A549 (cell line): ENCODE results near the gene ADGRD1. TPM values are rescaled to one million over a fixed set of nuclear protein-coding genes. Genes with fewer than 3 reads are reported as not detected.

Experiments used
- ATAC-seq, 2 experiments: fragments of 200-7000 bp in 1 of 2; fragments of >200 bp in 1 of 2; cut with Nextera tagmentation in 1 of 2; cut with Tn5 transposase in 1 of 2; 3 replicates each; pipeline versions ENCODE4 v1.8.0 to v1.9.1; 2018 to 2020; ENCODE audit warnings: mild to moderate bottlenecking in 1 of 2, moderate library complexity in 1 of 2
- CTCF ChIA-PET: fragments of 300-600 bp; sonication (Branson Sonifier 250); formaldehyde crosslinking; extraction: SDS; loops from one replicate; lab custom pipeline; 2021; ENCODE audit warnings: antibody characterized with exemption, inconsistent platforms; lab: Yijun Ruan, JAX
- POLR2A ChIA-PET: fragments of 350-600 bp; formaldehyde crosslinking; extraction: SDS; loops from one replicate; lab custom pipeline; 2021; ENCODE audit warnings: antibody characterized with exemption, inconsistent platforms; lab: Yijun Ruan, JAX
- DNase-seq, 2 experiments: peaks; one replicate each; pipeline versions ENCODE4 v3.0.0 to v3.0.0-alpha.2; 2011 to 2016; ENCODE audit warnings: low read depth in 1 of 2, low spot score in 1 of 2
- FAIRE-seq: peaks from 2 replicates; lab custom pipeline; 2011; peaks lifted over from hg19 to GRCh38; lab: Jason Lieb, UNC
- H3K27ac ChIP-seq, 2 experiments: fragments of >200 bp; sonication (Bioruptor Twin); formaldehyde crosslinking; 3 replicates each; pipeline ENCODE4 v1.5.1; 2016 to 2017
- H3K4me1 ChIP-seq: fragments of >200 bp; sonication (Bioruptor Twin); formaldehyde crosslinking; 3 replicates; pipeline ENCODE4 v1.6.1; 2016
- H3K4me2 ChIP-seq: fragments of >200 bp; sonication (Bioruptor Twin); formaldehyde crosslinking; 3 replicates; pipeline ENCODE4 v1.6.1; 2016
- H3K4me3 ChIP-seq: fragments of >200 bp; sonication (Bioruptor Twin); formaldehyde crosslinking; 3 replicates; pipeline ENCODE4 v1.5.1; 2016
- H3K9me3 ChIP-seq: fragments of >200 bp; sonication (Bioruptor Twin); formaldehyde crosslinking; 3 replicates; pipeline ENCODE4 v1.6.1; 2016
- CBX8 ChIP-seq: fragments of 200-600 bp; sonication (generic); IDR thresholded peaks from 2 replicates; pipeline ENCODE4 v1.6.1; 2016
- CHD2 ChIP-seq: fragments of 150-350 bp; IDR thresholded peaks from 2 replicates; pipeline ENCODE4 v1.6.1; 2014; ENCODE audit warnings: low read length; ENCODE audit not compliant: partially characterized antibody
- EHF ChIP-seq: fragments of 250-450 bp; sonication (Bioruptor Pico); IDR thresholded peaks from 2 replicates; pipeline ENCODE4 v1.5.0; 2020; ENCODE audit warnings: mild to moderate bottlenecking
- EHMT2 ChIP-seq: fragments of 200-600 bp; sonication (generic); IDR thresholded peaks from 2 replicates; pipeline ENCODE4 v1.6.1; 2016; ENCODE audit warnings: antibody characterized with exemption, low read depth, mild to moderate bottlenecking, moderate library complexity
- FOSL2 ChIP-seq, 2 experiments: fragments of 450-650 bp in 1 of 2; fragments of >200 bp in 1 of 2; sonication (Bioruptor Twin) in 1 of 2; formaldehyde crosslinking; IDR thresholded peaks; 2 replicates each; pipeline versions ENCODE4 v1.5.0 to v1.6.1; 2016 to 2020; ENCODE audit warnings: mild to moderate bottlenecking in 1 of 2, moderate library complexity in 1 of 2
- FOXS1 ChIP-seq: fragments of 250-450 bp; sonication (Bioruptor Pico); IDR thresholded peaks from 2 replicates; pipeline ENCODE4 v1.5.0; 2020; ENCODE audit warnings: mild to moderate bottlenecking, moderate library complexity
- HDAC2 ChIP-seq: fragments of 200-600 bp; sonication (generic); IDR thresholded peaks from 2 replicates; pipeline ENCODE4 v1.6.1; 2016
- KDM1A ChIP-seq: fragments of 200-600 bp; sonication (generic); IDR thresholded peaks from 2 replicates; pipeline ENCODE4 v1.6.1; 2016; ENCODE audit warnings: low read depth, mild to moderate bottlenecking
- KDM5A ChIP-seq: fragments of 200-600 bp; sonication (generic); IDR thresholded peaks from 2 replicates; pipeline ENCODE4 v1.6.1; 2016; ENCODE audit warnings: antibody characterized with exemption, mild to moderate bottlenecking
- MAZ ChIP-seq: fragments of 150-350 bp; IDR thresholded peaks from 2 replicates; pipeline ENCODE4 v1.6.1; 2014; ENCODE audit warnings: antibody characterized with exemption, low read depth, low read length, borderline replicate concordance
- MYC ChIP-seq: IDR thresholded peaks from 2 replicates; pipeline ENCODE4 v1.6.1; 2012; ENCODE audit warnings: mild to moderate bottlenecking, inconsistent platforms, low read length, improper control_type of control experiment, borderline replicate concordance
- NR3C1 ChIP-seq: fragments of >200 bp; sonication (Bioruptor Twin); formaldehyde crosslinking; IDR thresholded peaks from 3 replicates; pipeline ENCODE4 v1.6.1; 2017
- POLR2AphosphoS2 ChIP-seq: conservative IDR thresholded peaks from 2 replicates; pipeline ENCODE4 v1.6.1; 2012; ENCODE audit warnings: low read length, improper control_type of control experiment, inconsistent platforms
- SMC3 ChIP-seq: fragments of >200 bp; sonication (Bioruptor Twin); formaldehyde crosslinking; IDR thresholded peaks from 3 replicates; pipeline ENCODE4 v1.6.1; 2018; ENCODE audit warnings: inconsistent platforms
- ZNF302 ChIP-seq: fragments of 250-450 bp; sonication (Bioruptor Pico); IDR thresholded peaks from 2 replicates; pipeline ENCODE4 v1.9.0; 2021; ENCODE audit warnings: inconsistent platforms, mild to moderate bottlenecking, moderate library complexity
- ZSCAN20 ChIP-seq: fragments of 250-450 bp; sonication (Bioruptor Pico); IDR thresholded peaks from 2 replicates; pipeline ENCODE4 v1.8.0; 2022; ENCODE audit warnings: mild to moderate bottlenecking, moderate library complexity
- WGBS: methylation state at CpG from one replicate; pipeline ENCODE4 v1.1.6; 2017; ENCODE audit errors: missing lambda C conversion rate; 5-methylcytosine and 5-hydroxymethylcytosine counted together
- polyA plus RNA-seq, 4 experiments: library from polyadenylated mRNA; depleted of rRNA in 3 of 4; stranded (reverse); fragments of >200 nt; fragmentation: RNase III in 1 of 4; extraction: RNeasy Plus Mini Kit Qiagen cat#74134 plus additional on column Dnase treatment in 1 of 4; gene quantifications; 2 replicates in 3 of 4; 3 replicates in 1 of 4; pipeline ENCODE4 v1.2.3, GENCODE V29; 2011 to 2017
- TF ChIP-seq, protein P1 (sequence below): fragments of 150-350 bp; IDR thresholded peaks from 2 replicates; pipeline ENCODE4 v1.6.1; 2014; ENCODE audit warnings: low read depth, mild to moderate bottlenecking, low read length
- TF ChIP-seq, protein P2 (sequence below): IDR thresholded peaks from 2 replicates; pipeline ENCODE4 v1.6.1; 2012
- TF ChIP-seq, protein P3 (sequence below): fragments of >200 bp; sonication (Bioruptor Twin); formaldehyde crosslinking; IDR thresholded peaks from 2 replicates; pipeline ENCODE4 v1.6.1; 2016
- TF ChIP-seq, protein P4 (sequence below): fragments of 200-600 bp; sonication (generic); IDR thresholded peaks from 2 replicates; pipeline ENCODE4 v1.6.1; 2016; ENCODE audit warnings: antibody characterized with exemption, mild to moderate bottlenecking, moderate library complexity
- TF ChIP-seq, protein P5 (sequence below): fragments of 250-450 bp; sonication (Bioruptor Pico); IDR thresholded peaks from 2 replicates; pipeline ENCODE4 v1.5.0; 2021; ENCODE audit warnings: mild to moderate bottlenecking, moderate library complexity, borderline replicate concordance
- TF ChIP-seq, protein P6 (sequence below): fragments of 250-450 bp; sonication (Bioruptor Pico); IDR thresholded peaks from 2 replicates; pipeline ENCODE4 v1.5.0; 2020; ENCODE audit warnings: low read depth, mild to moderate bottlenecking, moderate library complexity

Gene ADGRD1
- polyA plus RNA-seq, 2 of the 4 experiments (the other 2 are of a cell fraction), result 0.36 to 1.5 TPM

GRCh38 chr12:131142891-131143657 is 189.4 kb downstream of the ADGRD1 start:
- POLR2A ChIA-PET, result no interaction called here
- Histone ChIP-seq H3K4me3 (0 out of 3 replicates have a peak overlapping the region, but pooled peaks have one; percentile 11), H3K4me1 (peaks cover 17% of the 10 kb centered on the region), H3K27ac (peak overlapping the region; percentile 59 to 87; a peak in 5 of 6 replicates), H3K9me3 (no peaks in the 10 kb centered on the region), H3K4me2 (peak overlapping the region; percentile 72)
- FAIRE-seq (no peak), DNase-seq (peak; percentile 55 to 65), ATAC-seq (peak; percentile 70 to 83)
- CTCF ChIA-PET, result interaction anchor here (0.8 to 3.1 kb wide), 3 partner anchors 10 to 38 kb away, joined by 3 to 20 read pairs (median 3); no protein-coding TSS in a partner anchor
- TF ChIP-seq, protein P1, sequence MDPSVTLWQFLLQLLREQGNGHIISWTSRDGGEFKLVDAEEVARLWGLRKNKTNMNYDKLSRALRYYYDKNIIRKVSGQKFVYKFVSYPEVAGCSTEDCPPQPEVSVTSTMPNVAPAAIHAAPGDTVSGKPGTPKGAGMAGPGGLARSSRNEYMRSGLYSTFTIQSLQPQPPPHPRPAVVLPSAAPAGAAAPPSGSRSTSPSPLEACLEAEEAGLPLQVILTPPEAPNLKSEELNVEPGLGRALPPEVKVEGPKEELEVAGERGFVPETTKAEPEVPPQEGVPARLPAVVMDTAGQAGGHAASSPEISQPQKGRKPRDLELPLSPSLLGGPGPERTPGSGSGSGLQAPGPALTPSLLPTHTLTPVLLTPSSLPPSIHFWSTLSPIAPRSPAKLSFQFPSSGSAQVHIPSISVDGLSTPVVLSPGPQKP, result no peak
- TF ChIP-seq SMC3, result no peak
- no peak for TF ChIP-seq MAZ
- TF ChIP-seq, protein P2, sequence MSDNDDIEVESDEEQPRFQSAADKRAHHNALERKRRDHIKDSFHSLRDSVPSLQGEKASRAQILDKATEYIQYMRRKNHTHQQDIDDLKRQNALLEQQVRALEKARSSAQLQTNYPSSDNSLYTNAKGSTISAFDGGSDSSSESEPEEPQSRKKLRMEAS, result peak; percentile 16; the same call in 1 of the 2 replicates
- WGBS, result 15% methylated on average over 17 of the region's 19 CpGs

DNA sequence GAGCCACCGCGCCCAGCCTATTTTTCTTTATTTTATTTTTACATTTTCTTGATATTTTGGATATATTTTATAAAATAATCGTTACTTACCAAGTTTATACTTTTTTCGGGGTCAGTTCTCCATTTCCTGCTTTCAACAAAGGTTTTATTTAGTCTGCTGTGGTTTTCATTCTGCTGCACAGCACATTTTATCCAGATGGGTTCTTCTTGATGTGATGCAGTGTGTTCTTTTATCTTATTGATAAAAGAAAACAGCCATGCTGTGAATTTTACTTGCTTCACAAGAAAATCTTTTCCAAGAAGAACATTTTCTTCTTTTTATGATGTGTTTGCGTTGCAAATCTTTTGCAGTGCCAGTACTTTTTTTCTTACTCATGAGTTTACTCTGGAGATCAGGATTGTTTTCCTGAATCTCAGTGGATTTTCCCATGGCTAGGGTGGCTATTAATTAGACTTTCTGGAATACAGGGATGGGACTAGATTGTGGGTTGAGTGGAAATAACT is 192.5 kb downstream of the ADGRD1 start:
- WGBS, result 78% methylated on average over 5 of the region's 5 CpGs
- TF ChIP-seq KDM5A (no peak), EHF (no peak), CBX8 (no peak), ZNF302 (CRISPR knock-in tag) (no peak), SMC3 (no peak), CHD2 (no peak), HDAC2 (no peak), EHMT2 (no peak), ZSCAN20 (no peak), KDM1A (no peak), FOXS1 (CRISPR knock-in tag) (no peak), MYC (no peak), POLR2AphosphoS2 (no peak), FOSL2 (IDR thresholded peaks at IDR 0.05) (no peak), FOSL2 (CRISPR knock-in tag; IDR thresholded peaks at IDR 0.05) (no peak), NR3C1 (no peak)
- TF ChIP-seq, protein P3, sequence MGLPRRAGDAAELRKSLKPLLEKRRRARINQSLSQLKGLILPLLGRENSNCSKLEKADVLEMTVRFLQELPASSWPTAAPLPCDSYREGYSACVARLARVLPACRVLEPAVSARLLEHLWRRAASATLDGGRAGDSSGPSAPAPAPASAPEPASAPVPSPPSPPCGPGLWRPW, result no peak
- TF ChIP-seq, protein P4, sequence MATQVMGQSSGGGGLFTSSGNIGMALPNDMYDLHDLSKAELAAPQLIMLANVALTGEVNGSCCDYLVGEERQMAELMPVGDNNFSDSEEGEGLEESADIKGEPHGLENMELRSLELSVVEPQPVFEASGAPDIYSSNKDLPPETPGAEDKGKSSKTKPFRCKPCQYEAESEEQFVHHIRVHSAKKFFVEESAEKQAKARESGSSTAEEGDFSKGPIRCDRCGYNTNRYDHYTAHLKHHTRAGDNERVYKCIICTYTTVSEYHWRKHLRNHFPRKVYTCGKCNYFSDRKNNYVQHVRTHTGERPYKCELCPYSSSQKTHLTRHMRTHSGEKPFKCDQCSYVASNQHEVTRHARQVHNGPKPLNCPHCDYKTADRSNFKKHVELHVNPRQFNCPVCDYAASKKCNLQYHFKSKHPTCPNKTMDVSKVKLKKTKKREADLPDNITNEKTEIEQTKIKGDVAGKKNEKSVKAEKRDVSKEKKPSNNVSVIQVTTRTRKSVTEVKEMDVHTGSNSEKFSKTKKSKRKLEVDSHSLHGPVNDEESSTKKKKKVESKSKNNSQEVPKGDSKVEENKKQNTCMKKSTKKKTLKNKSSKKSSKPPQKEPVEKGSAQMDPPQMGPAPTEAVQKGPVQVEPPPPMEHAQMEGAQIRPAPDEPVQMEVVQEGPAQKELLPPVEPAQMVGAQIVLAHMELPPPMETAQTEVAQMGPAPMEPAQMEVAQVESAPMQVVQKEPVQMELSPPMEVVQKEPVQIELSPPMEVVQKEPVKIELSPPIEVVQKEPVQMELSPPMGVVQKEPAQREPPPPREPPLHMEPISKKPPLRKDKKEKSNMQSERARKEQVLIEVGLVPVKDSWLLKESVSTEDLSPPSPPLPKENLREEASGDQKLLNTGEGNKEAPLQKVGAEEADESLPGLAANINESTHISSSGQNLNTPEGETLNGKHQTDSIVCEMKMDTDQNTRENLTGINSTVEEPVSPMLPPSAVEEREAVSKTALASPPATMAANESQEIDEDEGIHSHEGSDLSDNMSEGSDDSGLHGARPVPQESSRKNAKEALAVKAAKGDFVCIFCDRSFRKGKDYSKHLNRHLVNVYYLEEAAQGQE, result no peak
- TF ChIP-seq, protein P5, sequence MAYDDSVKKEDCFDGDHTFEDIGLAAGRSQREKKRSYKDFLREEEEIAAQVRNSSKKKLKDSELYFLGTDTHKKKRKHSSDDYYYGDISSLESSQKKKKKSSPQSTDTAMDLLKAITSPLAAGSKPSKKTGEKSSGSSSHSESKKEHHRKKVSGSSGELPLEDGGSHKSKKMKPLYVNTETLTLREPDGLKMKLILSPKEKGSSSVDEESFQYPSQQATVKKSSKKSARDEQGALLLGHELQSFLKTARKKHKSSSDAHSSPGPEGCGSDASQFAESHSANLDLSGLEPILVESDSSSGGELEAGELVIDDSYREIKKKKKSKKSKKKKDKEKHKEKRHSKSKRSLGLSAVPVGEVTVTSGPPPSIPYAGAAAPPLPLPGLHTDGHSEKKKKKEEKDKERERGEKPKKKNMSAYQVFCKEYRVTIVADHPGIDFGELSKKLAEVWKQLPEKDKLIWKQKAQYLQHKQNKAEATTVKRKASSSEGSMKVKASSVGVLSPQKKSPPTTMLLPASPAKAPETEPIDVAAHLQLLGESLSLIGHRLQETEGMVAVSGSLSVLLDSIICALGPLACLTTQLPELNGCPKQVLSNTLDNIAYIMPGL (CRISPR knock-in tag), result no peak
- TF ChIP-seq, protein P6, sequence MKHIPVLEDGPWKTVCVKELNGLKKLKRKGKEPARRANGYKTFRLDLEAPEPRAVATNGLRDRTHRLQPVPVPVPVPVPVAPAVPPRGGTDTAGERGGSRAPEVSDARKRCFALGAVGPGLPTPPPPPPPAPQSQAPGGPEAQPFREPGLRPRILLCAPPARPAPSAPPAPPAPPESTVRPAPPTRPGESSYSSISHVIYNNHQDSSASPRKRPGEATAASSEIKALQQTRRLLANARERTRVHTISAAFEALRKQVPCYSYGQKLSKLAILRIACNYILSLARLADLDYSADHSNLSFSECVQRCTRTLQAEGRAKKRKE (CRISPR knock-in tag), result no peak
- FAIRE-seq (no peak), DNase-seq (no peak), ATAC-seq (no peak)
- ChIA-PET CTCF (interaction anchor here (0.7 kb wide), 1 partner anchor 51 kb away, joined by 3 read pairs; no protein-coding TSS in a partner anchor), POLR2A (no interaction called here)
- peaks cover 2% of the 10 kb centered on the region; the same call in 1 of the 3 replicates for H3K9me3 ChIP-seq
- no peak overlapping the region for H3K27ac ChIP-seq
- H3K4me3 ChIP-seq, result no peak overlapping the region
- peaks cover 13% of the 10 kb centered on the region for H3K4me1 ChIP-seq
- H3K4me2 ChIP-seq, result no peak overlapping the region
